Neural cell (in vitro differentiated cells): ENCODE results near the gene AMBN.

Source experiments
- EZH2 ChIP-seq: fragments of 200-600, 300-800 bp; shearing (Covaris generic), sonication (generic); IDR thresholded peaks from 2 replicates; pipeline ENCODE4 v1.6.1; 2014; ENCODE audit warnings: antibody characterized with exemption, low read length, borderline replicate concordance, mild to moderate bottlenecking; ENCODE audit not compliant: insufficient read depth, poor library complexity, severe bottlenecking
- RAD21 ChIP-seq: fragments of 450-650 bp; conservative IDR thresholded peaks from 2 replicates; pipeline ENCODE4 v1.6.1; 2014; ENCODE audit warnings: antibody characterized with exemption, mild to moderate bottlenecking, moderate library complexity
- TAF1 ChIP-seq: IDR thresholded peaks from 2 replicates; pipeline ENCODE4 v1.6.1; 2012; ENCODE audit warnings: low read depth
- TF ChIP-seq, protein P1 (sequence below): fragments of 450-650 bp; IDR thresholded peaks from 2 replicates; pipeline ENCODE4 v1.5.1; 2014; ENCODE audit warnings: antibody characterized with exemption, mild to moderate bottlenecking, moderate library complexity; ENCODE audit not compliant: poor library complexity, severe bottlenecking
- TF ChIP-seq, protein P2 (sequence below): IDR thresholded peaks from 2 replicates; pipeline ENCODE4 v1.6.1; 2012; ENCODE audit warnings: borderline replicate concordance

DNA sequence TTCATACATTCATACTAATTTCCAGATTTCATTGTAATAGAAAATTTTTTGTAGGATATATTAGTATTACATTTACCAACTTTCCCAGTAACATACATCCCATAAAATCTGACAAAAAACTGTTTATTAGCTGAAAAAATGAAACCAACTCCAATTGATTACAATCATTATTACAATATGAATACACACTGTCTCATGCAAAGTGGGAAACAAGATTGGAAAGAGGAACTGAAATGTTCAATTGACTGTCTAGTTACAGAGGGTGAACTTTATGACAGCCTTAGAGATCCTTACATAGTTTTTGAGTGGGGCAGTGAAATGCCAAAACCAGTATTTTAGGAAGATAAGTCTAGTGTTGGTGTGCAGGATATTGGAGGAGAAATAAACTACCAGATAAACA lies 2.3 kb upstream of the AMBN start:
- TF ChIP-seq, protein P1, sequence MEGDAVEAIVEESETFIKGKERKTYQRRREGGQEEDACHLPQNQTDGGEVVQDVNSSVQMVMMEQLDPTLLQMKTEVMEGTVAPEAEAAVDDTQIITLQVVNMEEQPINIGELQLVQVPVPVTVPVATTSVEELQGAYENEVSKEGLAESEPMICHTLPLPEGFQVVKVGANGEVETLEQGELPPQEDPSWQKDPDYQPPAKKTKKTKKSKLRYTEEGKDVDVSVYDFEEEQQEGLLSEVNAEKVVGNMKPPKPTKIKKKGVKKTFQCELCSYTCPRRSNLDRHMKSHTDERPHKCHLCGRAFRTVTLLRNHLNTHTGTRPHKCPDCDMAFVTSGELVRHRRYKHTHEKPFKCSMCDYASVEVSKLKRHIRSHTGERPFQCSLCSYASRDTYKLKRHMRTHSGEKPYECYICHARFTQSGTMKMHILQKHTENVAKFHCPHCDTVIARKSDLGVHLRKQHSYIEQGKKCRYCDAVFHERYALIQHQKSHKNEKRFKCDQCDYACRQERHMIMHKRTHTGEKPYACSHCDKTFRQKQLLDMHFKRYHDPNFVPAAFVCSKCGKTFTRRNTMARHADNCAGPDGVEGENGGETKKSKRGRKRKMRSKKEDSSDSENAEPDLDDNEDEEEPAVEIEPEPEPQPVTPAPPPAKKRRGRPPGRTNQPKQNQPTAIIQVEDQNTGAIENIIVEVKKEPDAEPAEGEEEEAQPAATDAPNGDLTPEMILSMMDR = no peak
- TF ChIP-seq EZH2 (no peak), RAD21 (no peak), TAF1 (no peak)
- TF ChIP-seq, protein P2, sequence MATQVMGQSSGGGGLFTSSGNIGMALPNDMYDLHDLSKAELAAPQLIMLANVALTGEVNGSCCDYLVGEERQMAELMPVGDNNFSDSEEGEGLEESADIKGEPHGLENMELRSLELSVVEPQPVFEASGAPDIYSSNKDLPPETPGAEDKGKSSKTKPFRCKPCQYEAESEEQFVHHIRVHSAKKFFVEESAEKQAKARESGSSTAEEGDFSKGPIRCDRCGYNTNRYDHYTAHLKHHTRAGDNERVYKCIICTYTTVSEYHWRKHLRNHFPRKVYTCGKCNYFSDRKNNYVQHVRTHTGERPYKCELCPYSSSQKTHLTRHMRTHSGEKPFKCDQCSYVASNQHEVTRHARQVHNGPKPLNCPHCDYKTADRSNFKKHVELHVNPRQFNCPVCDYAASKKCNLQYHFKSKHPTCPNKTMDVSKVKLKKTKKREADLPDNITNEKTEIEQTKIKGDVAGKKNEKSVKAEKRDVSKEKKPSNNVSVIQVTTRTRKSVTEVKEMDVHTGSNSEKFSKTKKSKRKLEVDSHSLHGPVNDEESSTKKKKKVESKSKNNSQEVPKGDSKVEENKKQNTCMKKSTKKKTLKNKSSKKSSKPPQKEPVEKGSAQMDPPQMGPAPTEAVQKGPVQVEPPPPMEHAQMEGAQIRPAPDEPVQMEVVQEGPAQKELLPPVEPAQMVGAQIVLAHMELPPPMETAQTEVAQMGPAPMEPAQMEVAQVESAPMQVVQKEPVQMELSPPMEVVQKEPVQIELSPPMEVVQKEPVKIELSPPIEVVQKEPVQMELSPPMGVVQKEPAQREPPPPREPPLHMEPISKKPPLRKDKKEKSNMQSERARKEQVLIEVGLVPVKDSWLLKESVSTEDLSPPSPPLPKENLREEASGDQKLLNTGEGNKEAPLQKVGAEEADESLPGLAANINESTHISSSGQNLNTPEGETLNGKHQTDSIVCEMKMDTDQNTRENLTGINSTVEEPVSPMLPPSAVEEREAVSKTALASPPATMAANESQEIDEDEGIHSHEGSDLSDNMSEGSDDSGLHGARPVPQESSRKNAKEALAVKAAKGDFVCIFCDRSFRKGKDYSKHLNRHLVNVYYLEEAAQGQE = no peak
